Neural cell (in vitro differentiated cells): Measurements from ENCODE around the gene RAD50. TPM values are rescaled to one million over a fixed set of nuclear protein-coding genes. Genes with fewer than 3 reads are reported as not detected.

Experiments used
- H2AFZ ChIP-seq: fragments of 200-600, 300-800 bp; sonication (generic), shearing (Covaris generic); 2 replicates; pipeline ENCODE4 v1.6.0; 2014; ENCODE audit warnings: low read depth, mild to moderate bottlenecking, antibody characterized with exemption, low read length, moderate library complexity
- H3F3A ChIP-seq: fragments of 200-600 bp; shearing (Covaris generic); 2 replicates; pipeline ENCODE4 v1.6.1; 2016; ENCODE audit warnings: mild to moderate bottlenecking, moderate library complexity, mixed read lengths, antibody characterized with exemption, low read length; ENCODE audit not compliant: insufficient read depth, poor library complexity, severe bottlenecking
- H3K27ac ChIP-seq: fragments of 200-600, 300-800 bp; sonication (generic), shearing (Covaris generic); 2 replicates; pipeline ENCODE4 v1.5.1; 2014; ENCODE audit warnings: mild to moderate bottlenecking, low read length, moderate library complexity
- H3K27me3 ChIP-seq: fragments of 300-800, 200-600 bp; sonication (generic), shearing (Covaris generic); 2 replicates; pipeline ENCODE4 v1.6.0; 2014; ENCODE audit warnings: mild to moderate bottlenecking, low read depth, low read length, moderate library complexity; ENCODE audit not compliant: insufficient read depth
- H3K36me3 ChIP-seq: fragments of 300-800, 200-600 bp; sonication (generic), shearing (Covaris generic); 2 replicates; pipeline ENCODE4 v1.5.1; 2014; ENCODE audit warnings: mild to moderate bottlenecking, antibody characterized with exemption, low read length, moderate library complexity; ENCODE audit not compliant: insufficient read depth
- H3K4me2 ChIP-seq: fragments of 300-800, 200-600 bp; sonication (generic), shearing (Covaris generic); 2 replicates; pipeline ENCODE4 v1.6.0; 2014; ENCODE audit warnings: mild to moderate bottlenecking, low read length
- H3K4me3 ChIP-seq: fragments of 300-800, 200-600 bp; sonication (generic), shearing (Covaris generic); 2 replicates; pipeline ENCODE4 v1.5.1; 2014; ENCODE audit warnings: mild to moderate bottlenecking, low read length, moderate library complexity
- H3K79me2 ChIP-seq: fragments of 200-600 bp; shearing (Covaris generic); replicated peaks from 2 replicates; pipeline ENCODE4 v1.6.0; 2014; ENCODE audit warnings: mild to moderate bottlenecking, low read length, moderate library complexity; ENCODE audit not compliant: insufficient read depth
- H3K9ac ChIP-seq: fragments of 300-800, 200-600 bp; sonication (generic), shearing (Covaris generic); 2 replicates; pipeline ENCODE4 v1.6.1; 2016; ENCODE audit warnings: mild to moderate bottlenecking, low read length, mixed read lengths
- H3K9me2 ChIP-seq: fragments of 200-600 bp; shearing (Covaris generic); 2 replicates; pipeline ENCODE4 v1.6.1; 2016; ENCODE audit warnings: mild to moderate bottlenecking, low read length, mixed read lengths; ENCODE audit not compliant: insufficient read depth
- H3K9me3 ChIP-seq: fragments of 200-600, 300-800 bp; sonication (generic), shearing (Covaris generic); 2 replicates; pipeline ENCODE4 v1.6.1; 2016; ENCODE audit warnings: mild to moderate bottlenecking, mixed run types, low read length, moderate library complexity, mixed read lengths
- H4K20me1 ChIP-seq: fragments of 200-600 bp; shearing (Covaris generic); 2 replicates; pipeline ENCODE4 v1.6.1; 2016; ENCODE audit warnings: mild to moderate bottlenecking, mixed run types; ENCODE audit not compliant: insufficient read depth
- CTCF ChIP-seq: fragments of 450-650 bp; IDR thresholded peaks from 2 replicates; pipeline ENCODE4 v1.5.1; 2014; ENCODE audit warnings: antibody characterized with exemption, mild to moderate bottlenecking, moderate library complexity; ENCODE audit not compliant: poor library complexity, severe bottlenecking
- EP300 ChIP-seq: fragments of 450-650 bp; conservative IDR thresholded peaks from 2 replicates; pipeline ENCODE4 v1.6.1; 2014; ENCODE audit warnings: antibody characterized with exemption, mild to moderate bottlenecking, moderate library complexity; ENCODE audit not compliant: poor library complexity, severe bottlenecking
- EZH2 ChIP-seq: fragments of 200-600, 300-800 bp; shearing (Covaris generic), sonication (generic); IDR thresholded peaks from 2 replicates; pipeline ENCODE4 v1.6.1; 2014; ENCODE audit warnings: antibody characterized with exemption, low read length, borderline replicate concordance, mild to moderate bottlenecking; ENCODE audit not compliant: insufficient read depth, poor library complexity, severe bottlenecking
- MXI1 ChIP-seq: fragments of 450-650 bp; conservative IDR thresholded peaks from 2 replicates; pipeline ENCODE4 v1.6.1; 2014; ENCODE audit warnings: antibody characterized with exemption, mild to moderate bottlenecking; ENCODE audit not compliant: poor library complexity, severe bottlenecking
- POLR2AphosphoS5 ChIP-seq: IDR thresholded peaks from 2 replicates; pipeline ENCODE4 v1.6.1; 2012
- RAD21 ChIP-seq: fragments of 450-650 bp; conservative IDR thresholded peaks from 2 replicates; pipeline ENCODE4 v1.6.1; 2014; ENCODE audit warnings: antibody characterized with exemption, mild to moderate bottlenecking, moderate library complexity
- REST ChIP-seq: IDR thresholded peaks from 2 replicates; pipeline ENCODE4 v1.6.1; 2012; ENCODE audit warnings: borderline replicate concordance
- SMC3 ChIP-seq: fragments of 450-650 bp; conservative IDR thresholded peaks from 2 replicates; pipeline ENCODE4 v1.6.1; 2014; ENCODE audit warnings: antibody characterized with exemption, mild to moderate bottlenecking, moderate library complexity; ENCODE audit not compliant: poor library complexity
- TAF1 ChIP-seq: IDR thresholded peaks from 2 replicates; pipeline ENCODE4 v1.6.1; 2012; ENCODE audit warnings: low read depth
- polyA plus RNA-seq: library from polyadenylated mRNA; depleted of rRNA; stranded (reverse); fragments of >200 nt; gene quantifications from 2 replicates; pipeline ENCODE4 v1.2.3, GENCODE V29; 2014

The RAD50 gene
- polyA plus RNA-seq, 1 donor from 2014 or later: 6.7 TPM

- H3K9ac ChIP-seq: no peak overlapping the region
- no peaks in the 10 kb centered on the region for H3K36me3 ChIP-seq
- no peaks in the 10 kb centered on the region for H3K9me3 ChIP-seq
- H3K27me3 ChIP-seq: no peaks in the 10 kb centered on the region
- H3K4me3 ChIP-seq: no peak overlapping the region
- H3F3A ChIP-seq: no peaks in the 10 kb centered on the region
- no peak overlapping the region for H2AFZ ChIP-seq
- no peaks in the 10 kb centered on the region for H4K20me1 ChIP-seq
- TF ChIP-seq REST (no peak), EZH2 (no peak), SMC3 (no peak), MXI1 (no peak), RAD21 (no peak), TAF1 (no peak), EP300 (no peak), POLR2AphosphoS5 (no peak), CTCF (no peak)
- H3K79me2 ChIP-seq: no peaks in the 10 kb centered on the region
- no peaks in the 10 kb centered on the region for H3K9me2 ChIP-seq
- no peak overlapping the region for H3K4me2 ChIP-seq
- no peak overlapping the region for H3K27ac ChIP-seq
Measured at GRCh38 chr5:132687995-132688394, 131.2 kb downstream of the RAD50 start.

GRCh38 chr5:132688536-132689339 is 132.0 kb downstream of the RAD50 start:
- H3K27me3 ChIP-seq: no peaks in the 10 kb centered on the region
- no peak overlapping the region for H3K9ac ChIP-seq
- no peak for TF ChIP-seq SMC3
- TF ChIP-seq EP300: no peak
- no peak for TF ChIP-seq POLR2AphosphoS5
- no peak for TF ChIP-seq EZH2
- no peak for TF ChIP-seq TAF1
- no peak for TF ChIP-seq REST
- TF ChIP-seq RAD21: no peak
- no peak for TF ChIP-seq CTCF
- no peak for TF ChIP-seq MXI1

More at GRCh38 chr5:132688536-132689339, 132.0 kb downstream of the RAD50 start:
- H3K9me3 ChIP-seq: no peaks in the 10 kb centered on the region
- no peak overlapping the region for H3K27ac ChIP-seq
- H2AFZ ChIP-seq: no peak overlapping the region
- no peaks in the 10 kb centered on the region for H3K79me2 ChIP-seq
- H3F3A ChIP-seq: no peaks in the 10 kb centered on the region
- H3K4me2 ChIP-seq: no peak overlapping the region
- H4K20me1 ChIP-seq: no peaks in the 10 kb centered on the region
- H3K36me3 ChIP-seq: no peaks in the 10 kb centered on the region
- no peak overlapping the region for H3K4me3 ChIP-seq
- H3K9me2 ChIP-seq: no peaks in the 10 kb centered on the region
